Gastroesophageal sphincter (tissue), 3 donors: ENCODE data around the gene STAT6.

Source experiments
- CTCF ChIP-seq, 4 experiments: fragments of 200-600 bp in 2 of 4; fragments of 450-650 bp in 2 of 4; sonication (generic) in 1 of 4; IDR thresholded peaks; one replicate each; pipeline ENCODE4 v1.5.1; 2017 to 2019; ENCODE audit warnings: antibody characterized with exemption in 4 of 4, mild to moderate bottlenecking in 2 of 4, moderate library complexity in 2 of 4
- EP300 ChIP-seq: sonication (generic); formaldehyde crosslinking; IDR thresholded peaks from one replicate; pipeline ENCODE4 v1.6.1; 2017; ENCODE audit warnings: antibody characterized with exemption, mild to moderate bottlenecking
- POLR2A ChIP-seq, 2 donors: fragments of 450-650 bp; IDR thresholded peaks; one replicate each; pipeline ENCODE4 v1.6.1; 2017; ENCODE audit warnings: antibody characterized with exemption in 2 of 2, mild to moderate bottlenecking in 2 of 2, moderate library complexity in 1 of 2
- POLR2AphosphoS5 ChIP-seq: sonication (generic); formaldehyde crosslinking; IDR thresholded peaks from one replicate; pipeline ENCODE4 v1.6.1; 2017; ENCODE audit warnings: antibody characterized with exemption

DNA sequence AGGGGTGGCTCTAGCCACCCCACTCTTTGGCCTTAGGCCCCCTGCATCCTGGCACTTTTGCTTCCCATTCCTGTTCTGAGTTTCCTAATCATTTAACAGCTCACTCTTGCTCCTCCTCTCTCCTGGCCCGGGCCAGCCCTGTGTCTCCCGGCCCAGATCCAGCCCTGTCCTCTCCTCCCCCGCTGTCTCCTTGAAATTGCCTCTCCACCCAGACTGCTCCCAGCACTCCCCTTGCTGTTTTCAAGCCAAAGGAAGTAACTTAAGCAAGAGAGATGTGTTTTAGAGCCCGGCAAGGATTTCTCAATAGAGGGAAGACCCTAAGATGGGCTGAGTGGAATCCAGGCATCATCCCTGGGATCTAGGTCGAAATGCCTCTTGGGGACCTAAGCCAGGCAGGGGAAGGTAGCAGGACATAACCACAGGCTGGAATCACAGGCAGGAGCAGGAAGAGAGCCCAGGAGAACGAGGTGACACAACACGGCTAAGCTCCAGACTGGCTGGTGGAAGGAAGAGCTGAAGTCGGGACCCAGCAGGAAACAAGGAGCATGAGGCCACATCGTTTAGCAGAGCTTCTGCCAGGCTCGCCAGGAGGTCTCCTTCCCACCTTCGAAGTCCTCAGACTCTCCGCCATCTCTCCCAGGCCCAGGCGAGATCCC lies 38.2 kb upstream of the STAT6 start:
- no peak for TF ChIP-seq POLR2A (IDR thresholded peaks at IDR 0.05)
- TF ChIP-seq CTCF (IDR thresholded peaks at IDR 0.05): no peak
- TF ChIP-seq EP300: no peak
- peak; percentile 29 for TF ChIP-seq POLR2AphosphoS5
